OCI-LY7 (cell line): Measurements from ENCODE around the gene VASH2. TPM values are rescaled to one million over a fixed set of nuclear protein-coding genes. Genes with fewer than 3 reads are reported as not detected.

Source experiments
- BruUV-seq: library from RNA; stranded (reverse); fragments of 400-500 nt; replicated peaks from 2 replicates; lab custom pipeline; 2021; lab: Mats Ljungman, UMichigan
- CTCF ChIA-PET: fragments of 300-600 bp; sonication (Branson Sonifier 250); formaldehyde crosslinking; loops from one replicate; lab custom pipeline; 2022; ENCODE audit warnings: antibody characterized with exemption; ENCODE audit not compliant: unreplicated experiment; lab: Charles Lee
- POLR2A ChIA-PET: fragments of 300-600 bp; sonication (Branson Sonifier 250); formaldehyde crosslinking; loops from one replicate; lab custom pipeline; 2022; ENCODE audit warnings: antibody characterized with exemption; lab: Charles Lee
- DNase-seq: peaks from one replicate; pipeline ENCODE4 v3.0.0-alpha.2; 2015; ENCODE audit warnings: low spot score
- H2AFZ ChIP-seq: fragments of 200-600 bp; sonication (generic), shearing (Covaris generic); 2 replicates; pipeline ENCODE4 v1.6.1; 2014; ENCODE audit warnings: mild to moderate bottlenecking, antibody characterized with exemption, low read length, moderate library complexity
- H3K27ac ChIP-seq: fragments of 200-600 bp; sonication (generic); 2 replicates; pipeline ENCODE4 v1.5.1; 2014; ENCODE audit warnings: mixed run types, low read depth, mild to moderate bottlenecking, moderate library complexity, low read length, inconsistent platforms; ENCODE audit not compliant: poor library complexity, severe bottlenecking
- H3K36me3 ChIP-seq: fragments of 200-600 bp; sonication (generic); 2 replicates; pipeline ENCODE4 v1.6.1; 2014; ENCODE audit warnings: mild to moderate bottlenecking, antibody characterized with exemption, low read length, moderate library complexity, mixed read lengths; ENCODE audit not compliant: insufficient read depth
- H3K4me1 ChIP-seq: fragments of 200-600 bp; sonication (generic); 2 replicates; pipeline ENCODE4 v1.5.1; 2014; ENCODE audit warnings: mild to moderate bottlenecking, low read length; ENCODE audit not compliant: insufficient read depth, poor library complexity, severe bottlenecking
- H3K4me2 ChIP-seq: fragments of 200-600 bp; sonication (generic); 2 replicates; pipeline ENCODE4 v1.6.1; 2014; ENCODE audit warnings: mild to moderate bottlenecking, low read length
- H3K4me3 ChIP-seq: fragments of 200-600 bp; sonication (generic); 2 replicates; pipeline ENCODE4 v1.5.1; 2014; ENCODE audit warnings: mild to moderate bottlenecking, low read depth, low read length; ENCODE audit not compliant: poor library complexity, severe bottlenecking
- H3K79me2 ChIP-seq: fragments of 200-600 bp; sonication (generic); 2 replicates; pipeline ENCODE4 v1.6.1; 2016; ENCODE audit warnings: low read depth, mild to moderate bottlenecking, low read length, moderate library complexity, mixed read lengths; ENCODE audit not compliant: insufficient read depth
- H3K9me2 ChIP-seq: fragments of 200-600 bp; sonication (generic); 2 replicates; pipeline ENCODE4 v1.6.1; 2016; ENCODE audit warnings: mild to moderate bottlenecking, low read length, mixed read lengths; ENCODE audit not compliant: insufficient read depth
- H3K9me3 ChIP-seq: fragments of 200-600 bp; sonication (generic); 2 replicates; pipeline ENCODE4 v1.6.1; 2014; ENCODE audit warnings: mild to moderate bottlenecking, mixed run types, low read length, mixed read lengths
- H4K20me1 ChIP-seq: fragments of 200-600 bp; sonication (generic); 2 replicates; pipeline ENCODE4 v1.6.1; 2014; ENCODE audit warnings: mild to moderate bottlenecking, antibody characterized with exemption, low read length, moderate library complexity, mixed read lengths; ENCODE audit not compliant: insufficient read depth
- EZH2phosphoT487 ChIP-seq: fragments of 200-600 bp; sonication (generic); IDR thresholded peaks from 2 replicates; pipeline ENCODE4 v1.6.1; 2018; ENCODE audit warnings: low read depth, borderline replicate concordance, mild to moderate bottlenecking, mixed run types, antibody characterized with exemption, low read length, moderate library complexity, mixed read lengths
- intact Hi-C: fragments of 100-400 bp; cut with micrococcal nuclease; formaldehyde crosslinking; loops from one replicate; pipeline ENCODE4 v1.10.0; 2022; ENCODE audit not compliant: unreplicated experiment
- total RNA-seq, 2 experiments: library from RNA; depleted of rRNA in 1 of 2; stranded (reverse); fragments of >200 nt in 1 of 2; shearing (Covaris generic) in 1 of 2; gene quantifications; 2 replicates each; pipeline ENCODE4 v1.2.3, GENCODE V29; 2014 to 2022
- TF ChIP-seq, protein P1 (sequence below): fragments of 200-600 bp; sonication (generic); conservative IDR thresholded peaks from 2 replicates; pipeline ENCODE4 v1.5.1; 2014; ENCODE audit warnings: mild to moderate bottlenecking, antibody characterized with exemption, low read length, moderate library complexity, mixed read lengths

VASH2 gene
- total RNA-seq, 2 experiments from 2014 or later: 7.3 to 7.4 TPM

DNA sequence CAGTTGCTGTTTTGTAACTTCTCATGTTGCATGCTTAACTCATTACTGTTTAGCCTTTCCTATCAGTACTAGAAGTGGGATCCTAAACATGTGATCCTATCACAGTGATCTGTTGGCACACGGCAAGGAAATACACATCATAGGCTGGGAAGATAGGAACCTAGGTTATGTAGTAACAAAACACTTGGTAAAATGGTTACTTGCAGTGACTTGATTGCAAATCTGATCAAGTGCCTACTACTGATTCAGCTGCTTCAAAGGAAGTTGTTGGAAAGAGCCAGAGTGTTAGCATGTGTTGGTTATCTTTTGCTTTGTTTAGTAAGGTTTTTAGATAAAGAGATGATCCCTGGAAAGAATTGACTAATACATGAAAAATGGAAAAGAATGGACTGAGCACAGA is 8.9 kb upstream of the VASH2 start:
- no peak overlapping the region for H2AFZ ChIP-seq
- no peak for DNase-seq
- BruUV-seq: no TSS peak
- H3K9me3 ChIP-seq: no peaks in the 10 kb centered on the region; the same call in 1 of the 2 replicates
- ChIA-PET POLR2A (interaction anchor here (0.6 to 0.7 kb wide), 2 partner anchors 37 to 169 kb away, joined by 3 read pairs; no protein-coding TSS in a partner anchor), CTCF (no interaction called here)
- H3K27ac ChIP-seq: no peak overlapping the region
- no peaks in the 10 kb centered on the region for H3K79me2 ChIP-seq
- H3K4me2 ChIP-seq: no peak overlapping the region
- TF ChIP-seq EZH2phosphoT487: no peak
- TF ChIP-seq, protein P1, sequence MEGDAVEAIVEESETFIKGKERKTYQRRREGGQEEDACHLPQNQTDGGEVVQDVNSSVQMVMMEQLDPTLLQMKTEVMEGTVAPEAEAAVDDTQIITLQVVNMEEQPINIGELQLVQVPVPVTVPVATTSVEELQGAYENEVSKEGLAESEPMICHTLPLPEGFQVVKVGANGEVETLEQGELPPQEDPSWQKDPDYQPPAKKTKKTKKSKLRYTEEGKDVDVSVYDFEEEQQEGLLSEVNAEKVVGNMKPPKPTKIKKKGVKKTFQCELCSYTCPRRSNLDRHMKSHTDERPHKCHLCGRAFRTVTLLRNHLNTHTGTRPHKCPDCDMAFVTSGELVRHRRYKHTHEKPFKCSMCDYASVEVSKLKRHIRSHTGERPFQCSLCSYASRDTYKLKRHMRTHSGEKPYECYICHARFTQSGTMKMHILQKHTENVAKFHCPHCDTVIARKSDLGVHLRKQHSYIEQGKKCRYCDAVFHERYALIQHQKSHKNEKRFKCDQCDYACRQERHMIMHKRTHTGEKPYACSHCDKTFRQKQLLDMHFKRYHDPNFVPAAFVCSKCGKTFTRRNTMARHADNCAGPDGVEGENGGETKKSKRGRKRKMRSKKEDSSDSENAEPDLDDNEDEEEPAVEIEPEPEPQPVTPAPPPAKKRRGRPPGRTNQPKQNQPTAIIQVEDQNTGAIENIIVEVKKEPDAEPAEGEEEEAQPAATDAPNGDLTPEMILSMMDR: no peak
- no peaks in the 10 kb centered on the region for H3K36me3 ChIP-seq
- intact Hi-C loops: no loop called here
- H3K4me3 ChIP-seq: no peak overlapping the region
- no peaks in the 10 kb centered on the region for H3K9me2 ChIP-seq
- H3K4me1 ChIP-seq: peaks cover 54% of the 10 kb centered on the region
- H4K20me1 ChIP-seq: no peaks in the 10 kb centered on the region

DNA sequence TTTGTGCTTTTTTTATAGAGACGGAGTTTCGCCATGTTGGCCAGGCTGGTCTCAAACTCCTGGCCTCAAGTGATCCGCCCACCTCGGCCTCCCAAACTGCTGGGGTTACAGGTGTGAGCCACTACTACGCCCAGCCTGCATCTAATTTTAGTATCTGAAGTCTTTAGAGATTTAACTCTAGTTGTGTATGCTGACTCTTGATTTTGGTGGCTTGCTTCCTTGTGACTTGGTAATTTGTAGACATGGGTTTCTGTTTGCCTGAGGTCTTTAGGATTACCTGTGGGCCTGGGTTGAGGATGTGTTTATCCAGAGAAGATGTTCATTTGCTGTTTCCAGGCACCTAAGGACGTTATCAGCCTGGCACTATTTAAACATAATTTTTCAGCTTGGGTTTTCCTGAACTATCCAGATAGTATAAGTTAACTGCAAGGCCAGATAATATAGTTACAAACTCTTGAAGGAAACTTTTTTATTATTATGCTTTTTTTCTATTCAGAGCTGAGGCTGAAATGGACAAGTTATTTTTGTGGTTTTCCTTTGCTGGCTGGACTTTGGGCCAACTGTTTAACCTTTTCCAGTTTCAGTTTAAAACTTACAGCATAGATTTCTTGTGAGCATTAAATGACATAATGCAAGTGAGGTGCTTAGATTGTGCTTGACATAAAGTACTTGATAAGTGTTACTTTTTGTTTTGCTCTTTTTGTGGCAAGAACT is 7.5 kb upstream of the VASH2 start:
- Histone ChIP-seq H4K20me1 (no peaks in the 10 kb centered on the region), H3K4me3 (peak overlapping the region; percentile 24), H3K27ac (peak overlapping the region; percentile 93), H3K9me3 (no peaks in the 10 kb centered on the region; the same call in 1 of the 2 replicates), H3K79me2 (no peaks in the 10 kb centered on the region), H3K4me1 (peaks cover 66% of the 10 kb centered on the region), H3K36me3 (no peaks in the 10 kb centered on the region), H3K9me2 (no peaks in the 10 kb centered on the region), H3K4me2 (peak overlapping the region; percentile 92), H2AFZ (peak overlapping the region; percentile 47; the same call in 1 of the 2 replicates)
- ChIA-PET CTCF (no interaction called here), POLR2A (interaction anchor here (0.6 kb wide), 1 partner anchor 10 kb away, joined by 3 read pairs; no protein-coding TSS in a partner anchor)
- no peak for DNase-seq
- no TSS peak for BruUV-seq
- TF ChIP-seq EZH2phosphoT487: no peak
- TF ChIP-seq, protein P1: no peak
- intact Hi-C loops: no loop called here

DNA sequence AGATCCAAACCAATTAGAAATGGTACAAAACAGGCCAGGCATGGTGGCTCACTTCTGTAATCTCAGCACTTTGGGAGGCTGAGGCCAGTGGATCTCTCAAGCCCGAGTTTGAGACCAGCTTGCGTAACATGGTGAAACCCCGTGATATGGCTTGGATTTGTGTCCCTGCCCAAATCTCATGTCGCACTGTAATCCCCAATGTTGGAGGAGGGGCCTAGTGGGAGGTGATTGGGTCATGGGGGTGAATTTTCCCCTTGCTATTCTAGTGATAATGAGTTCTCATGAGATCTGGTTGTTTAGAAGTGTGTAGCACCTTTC is 7.0 kb upstream of the VASH2 start:
- intact Hi-C loops: no loop called here
- H3K4me3 ChIP-seq: peak overlapping the region; percentile 24
- H3K79me2 ChIP-seq: no peaks in the 10 kb centered on the region
- ChIA-PET POLR2A (interaction anchor here (1.1 kb wide), 1 partner anchor 14 kb away, joined by 4 read pairs; no protein-coding TSS in a partner anchor), CTCF (no interaction called here)
- H4K20me1 ChIP-seq: no peaks in the 10 kb centered on the region
- no TSS peak for BruUV-seq
- H3K9me2 ChIP-seq: no peaks in the 10 kb centered on the region
- H3K9me3 ChIP-seq: peaks cover 4% of the 10 kb centered on the region; the same call in 1 of the 2 replicates
- peaks cover 66% of the 10 kb centered on the region for H3K4me1 ChIP-seq
- TF ChIP-seq, protein P1: no peak
- TF ChIP-seq EZH2phosphoT487: no peak
- no peaks in the 10 kb centered on the region for H3K36me3 ChIP-seq
- peak overlapping the region; percentile 93 for H3K27ac ChIP-seq
- peak overlapping the region; percentile 92 for H3K4me2 ChIP-seq
- peak overlapping the region; percentile 47; the same call in 1 of the 2 replicates for H2AFZ ChIP-seq
- DNase-seq: no peak
